MV-4-11 (cell line): ENCODE results near the gene TEAD1.
"Not testable (repeated sequence)": the region's sequence is repeated elsewhere in the genome, so short reads cannot be mapped to it uniquely, and the experiment has no call there.

Source experiments
- DNase-seq: peaks from one replicate; lab custom pipeline; 2025; lab: John Stamatoyannopoulos, UW

TEAD1 gene

DNA sequence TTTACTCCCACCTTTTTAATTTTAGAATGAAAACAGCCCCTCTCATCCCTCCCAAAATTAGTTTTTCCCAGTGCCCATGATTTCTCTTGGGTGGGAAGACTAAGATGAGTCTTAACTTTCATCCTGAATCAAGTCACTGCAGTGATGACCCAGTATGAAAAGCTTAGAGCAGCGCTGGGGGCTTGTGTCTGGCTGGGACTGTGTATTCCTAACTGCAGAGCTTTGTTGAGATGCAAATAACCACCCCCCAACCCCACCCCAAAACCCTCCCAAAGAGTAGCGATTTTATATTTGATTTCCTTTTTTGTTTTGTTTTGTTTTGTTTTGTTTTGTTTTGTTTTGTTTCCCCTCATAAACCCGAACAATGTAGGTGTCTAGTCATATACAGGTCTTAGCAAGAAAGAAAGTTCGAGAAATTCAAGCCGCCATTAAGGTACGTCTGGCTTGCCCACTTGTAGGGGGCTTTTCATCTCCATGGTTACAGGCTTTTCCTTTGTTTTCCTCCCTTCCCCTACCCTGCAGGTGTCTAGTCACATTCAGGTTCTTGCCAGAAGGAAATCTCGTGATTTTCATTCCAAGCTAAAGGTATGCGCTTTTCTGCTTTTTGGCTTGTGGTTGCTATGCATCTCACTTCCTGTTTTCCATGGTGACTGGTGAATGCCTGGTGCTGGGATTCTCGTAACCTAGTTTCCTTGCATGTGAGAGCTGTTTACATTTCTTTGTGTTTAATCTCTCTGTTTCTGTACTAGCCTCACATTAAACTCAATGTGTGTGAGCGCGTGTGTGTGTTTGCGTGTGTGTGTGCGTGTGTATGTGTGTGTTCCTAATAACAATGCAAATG, 190.3 kb downstream of the TEAD1 start:
- DNase-seq, result peak; percentile 35

DNA sequence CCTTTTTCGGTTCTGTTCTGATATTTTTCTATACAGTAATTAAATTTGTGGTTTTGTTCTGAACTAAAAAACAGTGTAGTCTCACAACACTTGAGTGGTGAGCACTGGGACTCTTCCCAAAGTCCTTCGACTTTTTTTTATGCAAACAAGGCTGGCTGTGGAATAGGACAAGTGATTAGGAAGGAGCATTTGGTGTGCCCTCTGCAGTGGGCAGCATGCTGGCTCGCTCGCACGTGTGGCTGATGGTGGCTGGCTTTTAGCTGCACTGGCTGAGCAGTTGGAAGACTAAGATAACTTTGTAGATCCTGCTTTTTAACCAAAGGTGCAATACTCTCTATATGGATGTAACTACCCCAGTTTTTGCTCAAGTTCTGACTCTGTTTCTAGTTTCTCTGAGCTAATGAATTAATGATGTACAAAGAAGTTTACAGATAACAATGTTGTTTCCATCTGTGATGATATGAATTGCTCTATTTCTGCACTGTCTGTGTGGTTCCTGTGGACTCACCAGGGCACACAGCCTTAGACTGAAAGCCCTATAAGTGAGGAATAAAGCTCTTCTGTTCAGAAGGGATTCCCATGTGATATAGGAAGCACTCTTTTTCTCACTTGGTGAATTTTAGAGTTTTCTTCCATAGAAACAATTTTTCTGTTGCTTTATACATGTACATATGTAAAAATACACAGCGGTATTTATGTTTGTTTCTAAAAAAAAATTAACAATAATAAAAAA, 191.8 kb downstream of the TEAD1 start:
- no peak for DNase-seq

DNA sequence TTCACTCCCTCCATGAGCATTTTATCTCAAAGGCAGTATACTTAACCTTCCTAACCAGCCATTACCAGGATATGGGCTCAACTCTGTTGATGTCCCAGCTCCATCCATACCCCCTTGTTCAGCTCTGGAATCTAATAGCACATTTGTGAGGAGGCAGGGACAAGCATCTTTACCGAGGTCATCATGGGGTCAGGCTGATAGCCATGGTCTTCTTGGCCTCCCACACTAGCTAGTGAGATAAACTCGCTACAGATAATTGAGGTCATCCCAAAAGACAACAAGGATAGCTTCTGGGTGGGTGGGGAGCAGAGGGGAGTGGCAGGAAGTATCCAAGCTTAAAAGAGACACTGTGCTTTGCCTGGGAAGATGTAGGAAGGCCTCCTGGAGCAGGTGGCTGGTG, 193.3 kb downstream of the TEAD1 start:
- DNase-seq, result no peak

DNA sequence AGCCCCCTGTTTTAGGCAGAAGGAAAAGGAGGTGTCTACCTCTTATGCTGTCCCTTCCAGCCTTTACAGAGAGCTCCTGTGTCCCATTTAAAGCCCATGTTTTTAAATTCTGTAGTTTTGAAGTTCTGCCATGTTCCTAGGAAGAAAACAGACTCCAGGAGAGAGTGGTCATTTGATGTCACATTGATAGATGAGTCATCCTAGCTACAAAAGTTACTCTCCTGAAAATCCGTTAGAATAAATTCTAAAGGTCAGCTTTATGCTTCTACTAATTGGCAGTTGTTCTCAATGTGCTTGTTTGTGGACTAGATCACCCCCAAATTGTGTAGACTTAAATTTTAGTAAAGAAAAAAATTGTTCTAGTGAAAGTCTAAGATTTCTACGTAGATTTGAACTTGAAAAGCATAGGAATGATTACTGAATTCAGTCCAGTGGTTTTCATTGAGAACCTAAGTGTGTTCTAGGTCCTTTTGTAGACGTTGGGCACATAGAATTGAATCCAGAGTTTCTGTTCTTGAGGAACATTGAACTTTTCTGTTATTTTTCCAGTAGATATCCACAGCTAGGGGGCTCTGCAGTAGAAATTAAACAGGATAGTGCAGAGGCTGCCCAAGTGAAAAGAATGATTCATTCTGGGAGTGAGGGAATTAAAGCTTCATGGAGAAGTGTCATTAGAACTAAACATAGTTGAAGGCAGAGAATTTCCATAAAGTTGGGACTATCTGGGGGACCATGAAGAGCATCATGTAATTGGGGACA, 194.3 kb downstream of the TEAD1 start:
- DNase-seq, result no peak

DNA sequence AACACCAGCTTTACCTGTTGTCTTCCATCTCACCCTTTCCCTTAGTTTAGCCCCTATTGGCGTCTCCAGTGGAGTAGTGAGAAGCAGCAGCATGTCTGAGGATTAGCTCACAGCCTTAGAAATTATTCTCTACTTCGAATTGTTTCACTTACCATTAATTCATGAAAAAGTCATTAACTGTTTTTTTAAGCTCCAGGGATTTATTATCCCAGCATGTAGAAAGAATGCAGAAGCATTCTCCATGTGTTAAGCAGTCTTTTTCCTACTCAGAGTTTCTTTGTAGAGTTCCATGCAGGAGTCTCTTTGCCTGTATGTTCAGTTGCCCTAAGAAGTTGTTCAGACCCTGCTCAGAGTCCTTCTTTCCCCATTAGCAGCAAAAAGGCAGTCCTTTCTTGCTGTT, 197.0 kb downstream of the TEAD1 start:
- no peak for DNase-seq

DNA sequence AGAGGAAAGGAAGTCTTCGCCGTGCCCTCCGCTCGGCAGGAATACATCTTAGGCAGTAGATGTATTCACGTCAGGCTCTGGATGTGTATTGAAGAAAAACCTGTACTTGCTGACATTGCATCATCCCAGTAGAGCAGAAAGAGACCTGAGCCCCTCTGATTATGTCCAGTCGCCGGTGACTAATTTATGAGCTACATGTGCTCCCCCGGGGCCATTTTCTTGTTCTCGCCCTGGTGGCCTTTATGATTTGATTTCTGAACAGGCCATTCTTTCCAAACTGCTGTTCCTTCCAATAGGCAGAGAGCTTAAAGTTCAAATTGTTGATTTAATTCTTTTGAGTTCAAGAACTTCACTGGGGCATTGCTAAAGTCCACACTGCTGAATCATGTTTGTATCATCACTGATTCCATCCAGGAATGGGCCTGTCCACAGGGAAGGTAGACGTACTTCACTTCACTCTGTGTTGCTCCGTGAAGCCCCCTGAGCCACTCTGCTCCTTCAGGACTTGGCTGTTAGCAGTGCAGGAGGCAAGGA, 197.6 kb downstream of the TEAD1 start:
- no peak for DNase-seq

DNA sequence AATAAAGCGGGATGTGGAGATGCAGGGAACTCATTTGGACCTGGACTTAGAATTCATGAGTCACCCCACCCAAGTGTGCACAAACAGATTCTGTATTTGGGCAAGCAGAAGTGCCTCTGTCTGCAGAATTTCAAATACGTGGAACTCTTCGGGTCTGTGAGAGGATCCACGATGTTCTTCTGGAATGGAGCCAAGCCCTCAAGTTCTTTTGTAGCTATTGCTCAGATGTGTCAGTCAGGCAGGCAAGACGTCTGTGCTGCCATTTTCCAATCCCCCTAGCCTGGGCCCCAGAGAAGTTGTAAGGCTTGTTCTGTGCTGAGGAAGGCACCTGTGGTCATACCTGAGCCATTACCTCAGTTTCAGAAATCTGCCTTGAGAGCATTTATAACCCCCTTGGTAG, 202.1 kb downstream of the TEAD1 start:
- DNase-seq, result no peak

DNA sequence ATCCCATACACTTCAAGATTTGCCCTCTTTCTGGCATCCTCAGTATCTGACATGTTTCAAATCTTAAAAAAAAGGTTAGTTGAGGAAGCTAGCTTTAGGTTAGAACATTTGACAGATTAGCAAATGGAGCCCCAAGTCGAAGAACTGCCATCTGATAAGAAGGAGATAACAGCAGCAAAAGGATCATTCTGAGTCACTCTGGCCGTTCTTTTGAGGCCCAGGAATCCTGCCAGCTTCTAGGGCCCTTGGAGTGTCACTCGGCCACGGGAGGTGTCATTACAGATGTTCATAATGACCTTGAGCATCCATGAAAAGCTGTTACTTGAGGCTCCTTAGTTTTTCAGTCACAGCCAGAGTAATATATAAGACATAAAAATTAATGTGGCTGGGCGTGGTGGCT, 202.8 kb downstream of the TEAD1 start:
- DNase-seq, result no peak

DNA sequence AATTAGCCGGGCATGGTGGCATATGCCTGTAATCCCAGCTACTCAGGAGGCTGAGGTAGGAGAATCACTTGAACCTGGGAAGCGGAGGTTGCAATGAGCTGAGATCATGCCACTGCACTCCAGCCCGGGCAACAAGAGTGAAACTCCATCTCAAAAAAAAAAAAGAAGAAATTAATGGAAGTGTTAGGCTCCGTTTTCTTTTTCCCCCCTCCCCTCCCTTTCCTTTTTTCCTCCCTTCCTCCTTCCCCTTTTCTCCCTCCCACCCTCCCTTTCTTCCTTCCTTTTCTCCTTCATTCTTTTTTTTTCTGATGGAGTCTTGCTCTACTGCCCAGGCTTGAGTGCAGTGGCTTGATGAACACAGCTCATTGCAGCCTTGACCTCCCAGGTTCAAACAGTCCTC, 203.3 kb downstream of the TEAD1 start:
- DNase-seq, result not testable (repeated sequence)

DNA sequence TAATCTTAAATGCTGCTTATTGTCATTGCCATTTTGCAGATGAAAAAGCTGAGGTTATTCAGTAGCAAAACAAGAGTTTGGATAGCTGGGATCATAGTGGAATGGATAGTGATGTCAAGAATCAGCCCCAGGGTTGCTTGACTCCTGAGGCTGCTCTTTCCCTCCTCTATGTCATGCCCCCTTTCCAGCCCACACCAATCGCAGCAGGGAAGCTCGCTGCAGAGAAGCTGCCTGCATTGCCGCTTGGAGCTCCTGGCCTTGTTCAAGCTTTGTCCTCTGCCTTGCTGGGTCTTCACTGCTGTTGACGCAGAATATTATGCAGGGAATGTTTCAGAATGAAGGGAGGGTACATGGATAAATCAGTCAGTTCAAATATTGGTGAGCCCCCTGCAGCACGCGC, 206.1 kb downstream of the TEAD1 start:
- DNase-seq, result no peak

DNA sequence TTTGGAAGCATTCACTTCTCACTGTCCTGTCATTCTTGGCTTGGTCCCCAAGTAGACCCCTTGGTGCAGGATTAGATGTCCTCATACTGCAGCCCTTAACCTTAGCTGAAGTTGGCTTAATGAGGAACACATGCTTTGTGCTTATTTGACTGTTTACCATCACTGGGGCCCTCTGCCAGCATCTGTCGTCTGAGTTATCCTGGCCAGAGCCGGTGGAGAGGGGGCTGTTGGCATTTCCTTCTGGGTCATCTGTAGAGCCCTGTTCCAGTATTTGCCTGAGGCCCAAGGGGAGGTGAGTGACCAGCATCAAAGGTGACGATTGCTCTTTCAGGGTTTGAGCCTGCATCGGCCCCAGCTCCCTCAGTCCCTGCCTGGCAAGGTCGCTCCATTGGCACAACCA, 208.4 kb downstream of the TEAD1 start:
- no peak for DNase-seq

DNA sequence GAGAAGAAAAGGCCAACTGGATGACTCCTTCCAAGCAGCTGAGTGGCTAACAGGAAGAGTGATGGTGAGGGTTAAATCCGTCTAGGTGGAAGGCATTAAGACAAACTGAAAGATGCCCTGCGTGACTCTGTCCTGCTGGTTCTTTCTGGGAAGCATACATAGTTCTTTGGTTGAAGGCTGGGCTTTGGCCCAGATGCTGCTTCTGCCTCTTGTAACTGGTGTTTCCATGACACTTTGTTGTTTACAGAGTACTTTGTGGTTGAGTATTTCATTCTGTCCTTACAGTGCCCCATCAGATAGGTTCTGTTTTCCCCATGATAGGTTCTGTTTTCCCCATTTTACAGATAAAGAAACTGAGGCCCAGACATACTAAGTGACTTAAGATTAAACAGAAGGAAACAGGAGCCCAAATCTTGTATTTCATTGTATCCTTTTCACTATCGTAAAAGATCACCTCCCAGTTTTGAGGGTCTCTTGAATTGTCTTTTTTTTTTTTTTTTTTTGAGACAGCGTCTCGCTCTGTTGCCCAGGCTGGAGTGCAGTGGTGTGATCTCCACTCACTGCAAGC, 210.6 kb downstream of the TEAD1 start:
- DNase-seq, result no peak

DNA sequence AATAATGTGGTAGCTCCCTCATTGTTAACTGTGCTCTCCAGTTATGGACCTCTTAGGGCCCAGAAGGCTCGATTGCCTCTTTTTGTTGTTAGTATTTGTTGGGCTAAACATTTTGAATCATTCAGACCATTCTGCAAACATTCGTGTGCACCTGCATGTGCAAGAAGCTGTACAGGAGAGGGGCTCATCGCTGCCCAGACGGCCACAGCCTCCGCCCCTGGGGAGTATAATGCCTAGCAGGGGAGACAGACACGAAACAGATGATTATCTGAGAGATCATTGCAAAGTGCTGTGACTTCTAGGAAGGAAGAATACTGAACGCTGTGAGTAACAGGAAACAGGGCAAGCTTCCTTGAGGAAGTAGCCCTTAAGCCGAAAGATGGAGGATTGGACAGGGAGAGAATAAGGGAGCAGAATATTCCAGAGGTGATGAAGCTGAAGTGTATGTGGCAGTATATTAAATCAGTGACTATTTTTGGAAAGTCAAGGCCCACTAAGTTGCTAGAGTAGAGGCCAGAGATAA, 211.6 kb downstream of the TEAD1 start:
- DNase-seq, result no peak

DNA sequence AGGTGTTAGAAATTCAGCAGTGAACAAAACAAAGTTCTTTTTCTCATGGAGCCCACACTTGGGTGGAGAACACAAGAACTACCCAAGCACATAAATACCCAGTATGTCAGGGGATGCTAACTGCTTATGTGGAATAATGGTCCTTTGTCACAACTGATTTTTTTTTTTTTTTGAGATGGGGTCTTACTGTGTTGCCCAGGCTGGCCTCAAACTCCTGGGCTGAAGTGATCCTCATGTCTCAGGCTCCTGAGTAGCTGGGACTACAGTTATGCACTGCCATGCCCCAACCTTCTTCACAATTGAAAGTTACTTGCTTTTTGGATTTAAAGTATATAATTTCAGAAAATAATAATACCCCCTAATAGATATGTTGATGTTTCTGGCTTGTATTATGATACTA, 212.3 kb downstream of the TEAD1 start:
- DNase-seq, result no peak

DNA sequence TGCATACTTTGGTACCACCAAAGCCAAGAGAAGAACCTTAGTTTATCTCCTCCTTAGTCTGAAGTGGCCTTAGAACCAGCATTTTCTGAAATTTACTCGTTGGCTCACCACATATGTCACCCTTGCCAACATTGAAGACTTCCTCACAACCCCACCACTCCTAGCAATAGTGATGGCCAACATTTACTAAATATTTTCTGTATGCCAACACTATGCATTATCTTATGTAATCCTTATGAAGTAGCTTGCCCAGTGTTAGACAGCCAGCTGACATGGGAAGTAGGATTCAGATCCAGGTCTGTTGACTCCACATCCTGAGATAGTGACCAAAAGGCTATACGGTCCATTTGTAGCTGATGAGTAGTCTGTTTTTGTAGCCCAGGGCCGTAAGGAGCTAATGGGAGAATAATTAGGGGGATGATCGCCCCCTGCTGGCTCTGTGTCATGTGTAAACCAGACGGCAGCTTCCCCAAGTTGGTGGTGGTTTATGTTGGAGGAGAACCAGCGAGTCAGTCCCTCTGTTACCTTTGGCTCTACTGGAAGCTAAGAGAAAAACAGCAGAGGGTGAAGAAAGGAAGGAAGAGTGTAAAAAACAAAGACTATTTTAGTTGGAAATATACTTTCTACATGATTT, 214.4 kb downstream of the TEAD1 start:
- DNase-seq, result peak; percentile 57

DNA sequence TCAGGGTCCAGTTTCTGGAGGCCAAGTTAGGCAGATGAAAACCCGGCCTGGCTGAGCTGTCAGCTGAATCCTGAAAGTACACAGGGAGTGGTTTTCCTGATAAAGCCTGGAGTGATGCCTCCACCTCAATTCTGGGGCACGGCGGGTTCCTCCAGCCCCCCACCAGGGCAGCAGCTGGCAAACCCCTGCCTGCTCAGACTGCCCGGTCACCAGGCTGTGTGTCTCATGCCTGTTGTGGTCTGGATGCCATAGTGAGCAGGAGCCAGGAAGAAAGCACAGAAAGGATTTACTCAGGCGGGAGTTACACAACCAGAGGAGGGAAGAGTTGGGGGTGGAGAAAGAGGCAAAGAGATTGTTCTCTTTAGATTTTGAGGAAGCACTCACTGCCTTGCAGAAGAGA, 215.0 kb downstream of the TEAD1 start:
- peak; percentile 87 for DNase-seq

DNA sequence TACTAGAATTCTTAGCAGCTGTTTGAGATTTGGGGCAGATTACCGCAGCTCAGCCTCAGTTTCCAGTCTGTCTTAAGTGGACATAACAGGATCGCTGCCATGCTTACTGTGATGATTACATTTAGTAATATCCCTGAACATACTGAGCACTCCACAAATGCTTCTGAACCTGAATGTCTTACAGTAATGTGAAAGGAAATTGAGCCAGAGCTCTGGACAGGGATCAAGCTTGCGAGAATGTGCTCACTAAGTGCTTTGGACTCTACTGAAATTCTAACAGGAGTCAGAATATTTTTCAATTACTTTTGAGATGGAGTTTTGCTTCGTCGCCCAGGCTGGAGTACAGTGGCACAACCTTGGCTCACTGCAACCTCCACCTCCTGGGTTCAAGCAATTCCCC, 216.3 kb downstream of the TEAD1 start:
- DNase-seq, result no peak

DNA sequence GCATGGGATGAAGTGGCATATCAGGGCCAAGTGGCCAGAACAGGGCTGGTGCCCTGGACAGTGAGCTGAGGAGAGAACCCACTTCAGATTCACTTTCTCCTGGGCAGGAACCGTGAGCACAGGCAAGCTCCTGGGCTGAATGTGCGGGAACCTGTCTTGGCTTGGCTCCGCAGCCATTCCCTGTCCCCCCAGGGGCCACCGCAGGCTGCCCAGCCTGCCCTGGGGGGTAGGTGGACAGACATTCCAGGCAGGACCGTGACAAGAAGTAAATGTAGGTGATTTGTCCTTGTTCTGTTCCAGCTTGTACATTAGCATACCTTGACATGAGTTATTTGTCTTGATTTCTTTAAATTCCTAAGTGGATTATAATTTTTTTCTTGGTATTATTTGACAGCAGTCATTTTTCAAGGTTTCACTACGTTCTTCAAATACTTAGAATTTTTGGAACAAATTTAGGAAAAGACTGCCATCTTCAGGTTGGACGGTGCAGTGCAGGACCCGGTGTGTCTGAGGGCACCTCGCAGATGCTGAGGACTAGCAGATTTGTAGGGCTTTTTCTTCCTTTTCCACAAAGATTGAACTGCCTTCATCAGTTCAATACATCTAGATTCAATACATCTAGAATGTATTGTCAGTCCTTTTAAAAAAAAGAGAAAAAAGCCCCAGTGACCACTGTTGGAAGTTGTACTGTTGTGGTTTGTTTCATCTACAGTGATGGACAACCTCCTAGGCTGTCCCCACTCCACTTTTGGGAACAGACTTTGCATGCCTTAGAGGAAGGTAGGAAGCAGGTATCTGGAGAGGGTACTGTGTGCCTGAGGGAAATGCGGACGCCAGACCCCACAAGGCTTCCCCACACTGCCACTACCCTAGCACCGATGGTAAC, 219.8 kb downstream of the TEAD1 start:
- peak; percentile 5 for DNase-seq

DNA sequence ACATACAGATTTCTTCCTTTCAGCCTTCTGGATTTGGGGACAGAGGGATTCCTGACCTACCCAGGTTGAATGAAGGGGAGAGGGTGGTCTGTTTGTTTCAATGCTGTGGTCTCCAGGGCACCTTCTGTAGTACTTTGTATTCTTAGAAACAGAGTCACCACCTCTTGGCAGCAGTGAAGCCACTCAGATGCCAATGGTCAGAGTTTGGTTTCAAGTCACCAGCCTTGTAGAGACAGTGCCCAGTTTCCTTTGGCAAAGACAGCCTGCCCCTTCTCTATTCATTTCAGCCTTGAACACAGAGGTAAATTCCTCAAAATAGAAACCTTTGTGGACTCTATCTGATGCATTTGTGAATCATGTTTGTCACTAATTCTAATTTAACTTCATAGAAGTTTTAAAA, 223.2 kb downstream of the TEAD1 start:
- no peak for DNase-seq

DNA sequence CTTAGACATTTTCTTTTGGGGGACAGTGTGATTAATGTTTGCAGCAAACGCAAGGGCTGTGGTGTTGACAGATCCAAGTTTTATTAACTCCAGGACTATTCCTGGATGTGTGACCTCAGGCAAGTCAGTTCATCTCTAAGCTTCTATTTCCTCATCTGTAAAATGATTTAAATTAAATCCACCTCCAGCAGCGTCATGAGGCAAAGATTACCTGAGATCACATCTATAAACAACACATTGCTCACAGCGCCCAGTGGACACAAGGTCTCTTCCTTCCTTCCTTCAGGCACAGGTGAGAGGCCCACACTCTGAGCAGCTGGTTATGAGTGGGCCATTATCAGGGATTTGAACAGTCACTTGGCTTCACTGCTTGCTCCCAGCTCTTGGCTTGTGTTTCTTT, 223.6 kb downstream of the TEAD1 start:
- no peak for DNase-seq
